Amygdala (tissue), 56 donors: ENCODE results near the gene FOXJ3.
A peak's percentile ranks its signal among the peaks of the same experiment; 100 is the strongest.

ENCODE experiments used
- DNase-seq, 56 donors: peaks; one replicate each; lab custom pipeline; 2025; lab: John Stamatoyannopoulos, UW

The FOXJ3 gene

GRCh38 chr1:42206164-42206563, 128.9 kb downstream of the FOXJ3 start:
- DNase-seq = no peak

GRCh38 chr1:42201986-42202385, 133.0 kb downstream of the FOXJ3 start:
- DNase-seq = no peak

- no peak for DNase-seq
Measured at GRCh38 chr1:42198251-42198650, 136.8 kb downstream of the FOXJ3 start.

- no peak for DNase-seq
Measured at GRCh38 chr1:42195841-42196240, 139.2 kb downstream of the FOXJ3 start.

GRCh38 chr1:42192106-42192505, 142.9 kb downstream of the FOXJ3 start:
- DNase-seq = no peak

GRCh38 chr1:42191319-42191718, 143.7 kb downstream of the FOXJ3 start:
- DNase-seq = no peak

- no peak for DNase-seq
Measured at GRCh38 chr1:42189931-42190853, 144.8 kb downstream of the FOXJ3 start.

- DNase-seq = no peak
Measured at GRCh38 chr1:42186152-42186551, 148.9 kb downstream of the FOXJ3 start.

- DNase-seq = no peak
Measured at GRCh38 chr1:42184616-42185015, 150.4 kb downstream of the FOXJ3 start.

- DNase-seq = no peak
Measured at GRCh38 chr1:42183957-42184268, 151.1 kb downstream of the FOXJ3 start.

- DNase-seq = no peak
Measured at GRCh38 chr1:42183210-42183956, 151.7 kb downstream of the FOXJ3 start.

GRCh38 chr1:42181687-42182086, 153.3 kb downstream of the FOXJ3 start:
- no peak for DNase-seq

- no peak for DNase-seq
Measured at GRCh38 chr1:42179900-42180329, 155.1 kb downstream of the FOXJ3 start.

- no peak for DNase-seq
Measured at GRCh38 chr1:42179275-42179674, 155.8 kb downstream of the FOXJ3 start.

GRCh38 chr1:42178249-42178648, 156.8 kb downstream of the FOXJ3 start:
- no peak for DNase-seq

GRCh38 chr1:42177541-42177981, 157.5 kb downstream of the FOXJ3 start:
- DNase-seq = peak in 48 of 56 donors; percentile 9 to 82 (median 46)

GRCh38 chr1:42176902-42177519, 158.0 kb downstream of the FOXJ3 start:
- peak in 8 of 56 donors; percentile 8 to 23 (median 11) for DNase-seq

GRCh38 chr1:42175314-42176054, 159.6 kb downstream of the FOXJ3 start:
- DNase-seq = no peak

- peak in 1 of 56 donors; percentile 17 for DNase-seq
Measured at GRCh38 chr1:42173961-42174735, 160.9 kb downstream of the FOXJ3 start.
